ENCODE measurements around the gene KCNC3.

KCNC3 gene

GRCh38 chr19:50329146-50329925 is at the start of gene KCNC3:
TSS of gene KCNC3 (minus strand) at chr19:50329377. CDS start at chr19:50329082, 295 bp downstream.
- in situ Hi-C loops (cut with MboI; ENCODE audit: low pct_unique_long_range_greater_than_20kb, low sequenced_read_pairs, unreplicated experiment), result no loop called here
- peak; percentile 100 for DNase-seq (ENCODE audit: low spot score)

GRCh38 chr19:50378863-50379236 is 49.7 kb upstream of the KCNC3 start:
- TF ChIP-seq CTCF (IDR thresholded peaks at IDR 0.05; ENCODE audit: extremely low read depth, insufficient read depth, missing control alignments), result no peak
- DNase-seq (ENCODE audit: low spot score), result no peak
- in situ Hi-C loops (cut with MboI; ENCODE audit: low pct_unique_long_range_greater_than_20kb, low sequenced_read_pairs, unreplicated experiment), result no loop called here

More at GRCh38 chr19:50329146-50329925, at the start of gene KCNC3:
- TF ChIP-seq CTCF (IDR thresholded peaks at IDR 0.05; ENCODE audit: extremely low read depth, insufficient read depth, missing control alignments), result no peak

DNA sequence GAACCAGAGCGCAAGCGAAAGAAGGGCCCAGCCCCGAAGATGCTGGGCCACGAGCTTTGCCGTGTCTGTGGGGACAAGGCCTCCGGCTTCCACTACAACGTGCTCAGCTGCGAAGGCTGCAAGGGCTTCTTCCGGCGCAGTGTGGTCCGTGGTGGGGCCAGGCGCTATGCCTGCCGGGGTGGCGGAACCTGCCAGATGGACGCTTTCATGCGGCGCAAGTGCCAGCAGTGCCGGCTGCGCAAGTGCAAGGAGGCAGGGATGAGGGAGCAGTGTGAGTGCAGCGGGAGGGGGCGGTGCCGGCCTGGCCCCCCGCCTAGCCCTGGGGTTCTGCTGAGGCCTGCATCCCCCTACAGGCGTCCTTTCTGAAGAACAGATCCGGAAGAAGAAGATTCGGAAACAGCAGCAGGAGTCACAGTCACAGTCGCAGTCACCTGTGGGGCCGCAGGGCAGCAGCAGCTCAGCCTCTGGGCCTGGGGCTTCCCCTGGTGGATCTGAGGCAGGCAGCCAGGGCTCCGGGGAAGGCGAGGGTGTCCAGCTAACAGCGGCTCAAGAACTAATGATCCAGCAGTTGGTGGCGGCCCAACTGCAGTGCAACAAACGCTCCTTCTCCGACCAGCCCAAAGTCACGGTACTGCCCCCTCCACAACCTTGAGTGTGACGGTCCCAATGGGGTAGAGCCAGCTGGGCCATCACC is 49.1 kb upstream of the KCNC3 start:
- in situ Hi-C loops (cut with MboI; ENCODE audit: low pct_unique_long_range_greater_than_20kb, low sequenced_read_pairs, unreplicated experiment), result no loop called here
- no peak for DNase-seq (ENCODE audit: low spot score)
- no peak for TF ChIP-seq CTCF (IDR thresholded peaks at IDR 0.05; ENCODE audit: extremely low read depth, insufficient read depth, missing control alignments)

DNA sequence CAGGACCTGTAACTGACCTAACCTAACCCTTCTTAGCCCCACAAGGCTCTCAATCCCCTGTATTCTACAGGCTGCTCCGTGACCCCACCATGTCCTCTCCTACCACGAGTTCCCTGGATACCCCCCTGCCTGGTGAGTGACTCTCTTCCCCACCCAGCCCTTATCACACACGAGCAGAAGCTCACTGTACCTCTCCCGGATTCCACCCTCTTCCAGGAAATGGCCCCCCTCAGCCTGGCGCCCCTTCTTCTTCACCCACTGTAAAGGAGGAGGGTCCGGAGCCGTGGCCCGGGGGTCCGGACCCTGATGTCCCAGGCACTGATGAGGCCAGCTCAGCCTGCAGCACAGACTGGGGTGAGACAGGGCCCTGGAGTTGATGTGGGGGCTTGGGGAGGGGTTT is 48.3 kb upstream of the KCNC3 start:
- TF ChIP-seq CTCF (IDR thresholded peaks at IDR 0.05; ENCODE audit: extremely low read depth, insufficient read depth, missing control alignments), result no peak
- in situ Hi-C loops (cut with MboI; ENCODE audit: low pct_unique_long_range_greater_than_20kb, low sequenced_read_pairs, unreplicated experiment), result no loop called here
- no peak for DNase-seq (ENCODE audit: low spot score)

DNA sequence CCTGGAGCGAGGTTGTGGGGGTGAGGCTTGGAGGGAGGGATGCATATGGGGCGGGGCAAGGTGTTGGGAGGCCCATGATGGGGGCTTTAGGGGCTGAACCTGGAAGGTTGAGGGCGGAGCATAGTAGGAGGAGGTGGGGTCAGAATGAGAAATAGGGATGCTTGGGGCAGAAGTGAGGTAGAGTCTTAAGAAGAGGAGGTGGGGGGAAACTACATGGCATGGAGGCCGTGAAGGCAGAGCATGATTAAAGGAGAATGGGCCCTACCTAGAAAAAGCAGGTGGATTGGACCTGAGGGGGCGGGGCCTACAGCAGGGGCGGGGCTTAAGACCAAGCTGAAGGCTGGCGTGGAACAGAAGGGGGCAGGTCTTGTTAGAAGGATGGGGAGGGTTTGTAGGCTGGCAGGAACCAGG is 47.9 kb upstream of the KCNC3 start:
- peak; percentile 47 for DNase-seq (ENCODE audit: low spot score)
- no peak for TF ChIP-seq CTCF (IDR thresholded peaks at IDR 0.05; ENCODE audit: extremely low read depth, insufficient read depth, missing control alignments)
- in situ Hi-C loops (cut with MboI; ENCODE audit: low pct_unique_long_range_greater_than_20kb, low sequenced_read_pairs, unreplicated experiment), result no loop called here

GRCh38 chr19:50376166-50377050 is 47.2 kb upstream of the KCNC3 start, which contains the start of gene NR1H2:
TSS of gene NR1H2 (plus strand) at chr19:50376457. CDS start at chr19:50377606, 1,149 bp downstream.
- in situ Hi-C loops (cut with MboI; ENCODE audit: low pct_unique_long_range_greater_than_20kb, low sequenced_read_pairs, unreplicated experiment), result no loop called here
- peak; percentile 90 for DNase-seq (ENCODE audit: low spot score)
- no peak for TF ChIP-seq CTCF (IDR thresholded peaks at IDR 0.05; ENCODE audit: extremely low read depth, insufficient read depth, missing control alignments)

Data from GM13977 (cell line).